GM12864 (cell line): ENCODE data around the gene REXO4.

Source experiments
- DNase-seq: peaks from one replicate; pipeline ENCODE4 v3.0.0-alpha.2; 2011; ENCODE audit warnings: low read depth
- H3K4me3 ChIP-seq: 2 replicates; pipeline ENCODE4 v1.5.1; 2011; ENCODE audit warnings: mild to moderate bottlenecking, low read depth, low read length, control low read depth
- CTCF ChIP-seq: IDR thresholded peaks from 2 replicates; pipeline ENCODE4 v1.5.1; 2011; ENCODE audit warnings: low read depth, mild to moderate bottlenecking, moderate library complexity, low read length, control low read depth, inconsistent platforms; ENCODE audit errors: missing control alignments

REXO4 gene

GRCh38 chr9:133428617-133429101 lies 10.8 kb upstream of the REXO4 start:
- no peak for DNase-seq
- no peak for TF ChIP-seq CTCF
- no peak overlapping the region; the same call in 1 of the 2 replicates for H3K4me3 ChIP-seq

DNA sequence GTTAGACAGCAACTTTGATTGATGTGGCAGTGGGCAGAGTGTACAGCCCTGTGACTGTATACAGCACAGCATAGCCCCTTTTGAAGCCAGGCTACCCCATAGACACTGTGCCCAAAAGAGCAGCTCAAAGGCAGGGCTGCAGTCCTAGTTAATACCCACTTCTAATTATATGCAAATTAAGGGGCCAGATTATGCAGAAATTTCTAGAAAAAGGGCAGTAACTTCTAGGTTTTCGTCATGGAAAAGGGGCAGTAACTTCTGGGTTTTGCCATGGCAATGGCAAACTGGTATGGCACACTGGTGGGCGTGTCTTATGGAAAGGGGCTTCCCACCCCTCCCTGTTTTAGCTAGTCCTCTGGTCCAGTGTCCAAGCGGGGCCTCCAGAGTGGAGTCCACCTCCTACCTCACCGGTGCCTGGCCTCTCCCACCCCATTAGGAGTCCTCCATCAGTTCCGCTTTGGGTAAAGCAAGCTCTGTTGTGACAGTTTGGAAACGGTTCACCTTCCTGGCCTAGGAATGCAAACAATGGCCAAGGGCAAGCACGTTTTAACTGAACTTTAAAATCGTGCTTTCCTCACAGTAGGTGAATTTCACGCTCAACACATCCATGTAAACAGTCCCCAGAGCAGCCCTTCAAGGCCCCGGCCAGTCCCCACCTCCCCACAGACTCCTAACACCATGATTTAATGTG lies 10.0 kb upstream of the REXO4 start:
- TF ChIP-seq CTCF: no peak
- DNase-seq: no peak

GRCh38 chr9:133426011-133426410 lies 8.2 kb upstream of the REXO4 start:
- no peak overlapping the region for H3K4me3 ChIP-seq
- no peak for TF ChIP-seq CTCF
- DNase-seq: no peak

More for the DNA sequence above, 10.0 kb upstream of the REXO4 start:
- H3K4me3 ChIP-seq: no peak overlapping the region

GRCh38 chr9:133425049-133425632 lies 7.3 kb upstream of the REXO4 start:
- DNase-seq: no peak
- TF ChIP-seq CTCF: no peak
- no peak overlapping the region for H3K4me3 ChIP-seq

- no peak for TF ChIP-seq CTCF
- no peak overlapping the region for H3K4me3 ChIP-seq
- DNase-seq: no peak
These were observed 6.4 kb upstream of the REXO4 start for GRCh38 chr9:133424187-133424586.

- no peak for TF ChIP-seq CTCF
- DNase-seq: no peak
- no peak overlapping the region for H3K4me3 ChIP-seq
These were observed 5.4 kb upstream of the REXO4 start for GRCh38 chr9:133423216-133423615.
